ENCODE results near the gene EMILIN2. TPM values are rescaled to one million over a fixed set of nuclear protein-coding genes. Genes with fewer than 3 reads are reported as not detected.

Gene EMILIN2
- total RNA-seq, 2 experiments from 2014 or later: 17.3 to 19.4 TPM

GRCh38 chr18:2823202-2823601 lies 23.6 kb upstream of the EMILIN2 start:
- intact Hi-C loops (cut with micrococcal nuclease): no loop called here
- TF ChIP-seq CTCF (IDR thresholded peaks at IDR 0.05): peak; percentile 14
- ChIA-PET POLR2A (interaction anchor here (1.0 kb wide), 1 partner anchor 25 kb away, joined by 3 read pairs; no protein-coding TSS in a partner anchor), CTCF (no interaction called here)
- Mint-ChIP-seq H3K4me1 (ENCODE audit: low read depth) (no peaks in the 10 kb centered on the region), H3K4me3 (no peak overlapping the region), H3K36me3 (ENCODE audit: low read depth) (no peaks in the 10 kb centered on the region), H3K27me3 (no peaks in the 10 kb centered on the region), H3K9me3 (peaks cover 3% of the 10 kb centered on the region), H3K27ac (no peak overlapping the region)
- ATAC-seq (no peak), DNase-seq (no peak)

- ChIA-PET CTCF (no interaction called here), POLR2A (no interaction called here)
- Mint-ChIP-seq H3K4me3 (no peak overlapping the region), H3K27ac (no peak overlapping the region), H3K36me3 (ENCODE audit: low read depth) (no peaks in the 10 kb centered on the region), H3K9me3 (peaks cover 3% of the 10 kb centered on the region), H3K4me1 (ENCODE audit: low read depth) (no peaks in the 10 kb centered on the region), H3K27me3 (no peaks in the 10 kb centered on the region)
- intact Hi-C loops (cut with micrococcal nuclease): no loop called here
- DNase-seq: no peak
- TF ChIP-seq CTCF (IDR thresholded peaks at IDR 0.05): no peak
- ATAC-seq: no peak
These were observed 22.8 kb upstream of the EMILIN2 start for GRCh38 chr18:2823966-2824365.

- no peak overlapping the region for H3K4me3 Mint-ChIP-seq
- no peaks in the 10 kb centered on the region for H3K4me1 Mint-ChIP-seq (ENCODE audit: low read depth)
- intact Hi-C loops (cut with micrococcal nuclease): no loop called here
- no peak for TF ChIP-seq CTCF (IDR thresholded peaks at IDR 0.05)
- ATAC-seq (no peak), DNase-seq (no peak)
- peaks cover 3% of the 10 kb centered on the region for H3K9me3 Mint-ChIP-seq
- ChIA-PET POLR2A (no interaction called here), CTCF (no interaction called here)
- H3K27ac Mint-ChIP-seq: no peak overlapping the region
- no peaks in the 10 kb centered on the region for H3K27me3 Mint-ChIP-seq
- H3K36me3 Mint-ChIP-seq (ENCODE audit: low read depth): no peaks in the 10 kb centered on the region
These were observed 21.9 kb upstream of the EMILIN2 start for GRCh38 chr18:2824865-2825264.

- no peak for TF ChIP-seq CTCF (IDR thresholded peaks at IDR 0.05)
- no peak overlapping the region for H3K4me3 Mint-ChIP-seq
- H3K4me1 Mint-ChIP-seq (ENCODE audit: low read depth): no peaks in the 10 kb centered on the region
- no peak overlapping the region for H3K27ac Mint-ChIP-seq
- no peaks in the 10 kb centered on the region for H3K27me3 Mint-ChIP-seq
- ChIA-PET CTCF (no interaction called here), POLR2A (interaction anchor here (0.8 kb wide), 1 partner anchor 10 kb away, joined by 3 read pairs; no protein-coding TSS in a partner anchor)
- DNase-seq: no peak
- intact Hi-C loops (cut with micrococcal nuclease): no loop called here
- peaks cover 3% of the 10 kb centered on the region for H3K9me3 Mint-ChIP-seq
- no peak for ATAC-seq
- no peaks in the 10 kb centered on the region for H3K36me3 Mint-ChIP-seq (ENCODE audit: low read depth)
These were observed 21.1 kb upstream of the EMILIN2 start for GRCh38 chr18:2825613-2826175.

GRCh38 chr18:2826581-2826980 lies 20.2 kb upstream of the EMILIN2 start:
- ChIA-PET CTCF (interaction anchor here (0.7 kb wide), 1 partner anchor 996 kb away, joined by 3 read pairs; no protein-coding TSS in a partner anchor), POLR2A (no interaction called here)
- Mint-ChIP-seq H3K36me3 (ENCODE audit: low read depth) (no peaks in the 10 kb centered on the region), H3K27ac (no peak overlapping the region), H3K4me1 (ENCODE audit: low read depth) (no peaks in the 10 kb centered on the region), H3K4me3 (no peak overlapping the region), H3K9me3 (peaks cover 3% of the 10 kb centered on the region), H3K27me3 (no peaks in the 10 kb centered on the region)
- no peak for TF ChIP-seq CTCF (IDR thresholded peaks at IDR 0.05)
- intact Hi-C loops (cut with micrococcal nuclease): no loop called here
- ATAC-seq: no peak
- DNase-seq: no peak
